CD14-positive monocyte (primary cell): ENCODE measurements around the gene ELMO1. TPM values are rescaled to one million over a fixed set of nuclear protein-coding genes. Genes with fewer than 3 reads are reported as not detected.

ENCODE experiments used
- DNase-seq, 3 donors: peaks; one replicate each; pipeline ENCODE4 v3.0.0-alpha.2; 2011 to 2022
- H2AFZ ChIP-seq: 2 replicates; pipeline ENCODE4 v1.6.0; 2012; ENCODE audit warnings: mild to moderate bottlenecking, low read depth, low read length, inconsistent platforms; ENCODE audit not compliant: insufficient read depth, poor library complexity, severe bottlenecking
- H3K27ac ChIP-seq, 2 donors: 1 replicate in 1 of 2; 2 replicates in 1 of 2; pipeline ENCODE4 v1.5.1; 2012 to 2013; ENCODE audit warnings: low read length in 2 of 2, control low read depth in 1 of 2, inconsistent platforms in 1 of 2, low read depth in 1 of 2, mild to moderate bottlenecking in 1 of 2
- H3K27me3 ChIP-seq, 2 donors: one replicate each; pipeline versions ENCODE4 v1.6.0 to v1.6.1; 2011 to 2013; ENCODE audit warnings: low read length in 2 of 2; ENCODE audit not compliant: control insufficient read depth in 2 of 2, insufficient read depth in 2 of 2
- H3K36me3 ChIP-seq, 2 donors: replicated peaks in 1 of 2; 1 replicate in 1 of 2; 2 replicates in 1 of 2; pipeline versions ENCODE4 v1.5.1 to v1.6.1; 2012 to 2013; ENCODE audit warnings: low read length in 2 of 2, control low read depth in 1 of 2, inconsistent platforms in 1 of 2, mild to moderate bottlenecking in 1 of 2; ENCODE audit not compliant: insufficient read depth in 2 of 2, control insufficient read depth in 1 of 2
- H3K4me1 ChIP-seq, 2 donors: 1 replicate in 1 of 2; 2 replicates in 1 of 2; pipeline versions ENCODE4 v1.5.1 to v1.6.1; 2012 to 2013; ENCODE audit warnings: low read length in 2 of 2, control low read depth in 1 of 2, inconsistent platforms in 1 of 2, mild to moderate bottlenecking in 1 of 2, moderate library complexity in 1 of 2; ENCODE audit not compliant: insufficient read depth in 2 of 2, control insufficient read depth in 1 of 2
- H3K4me2 ChIP-seq: replicated peaks from 2 replicates; pipeline ENCODE3; 2012; ENCODE audit warnings: low read length, moderate library complexity, mild to moderate bottlenecking; ENCODE audit not compliant: poor library complexity, severe bottlenecking; ENCODE audit errors: extremely low read depth
- H3K4me3 ChIP-seq, 3 experiments: fragments of 200-600 bp in 1 of 3; sonication (generic) in 1 of 3; replicated peaks in 1 of 3; 1 replicate in 2 of 3; 2 replicates in 1 of 3; pipeline ENCODE4 v1.5.1; 2011 to 2013; ENCODE audit warnings: low read length in 3 of 3, mild to moderate bottlenecking in 3 of 3, control low read depth in 2 of 3, low read depth in 2 of 3, inconsistent platforms in 1 of 3, moderate library complexity in 1 of 3
- H3K79me2 ChIP-seq: 2 replicates; pipeline ENCODE4 v1.6.0; 2012; ENCODE audit warnings: mild to moderate bottlenecking, control low read depth, inconsistent platforms, low read length, moderate library complexity; ENCODE audit not compliant: insufficient read depth
- H3K9ac ChIP-seq: 2 replicates; pipeline ENCODE4 v1.6.0; 2017; ENCODE audit warnings: low read length, mild to moderate bottlenecking; ENCODE audit not compliant: insufficient read depth, poor library complexity, severe bottlenecking
- H3K9me3 ChIP-seq, 2 donors: replicated peaks in 1 of 2; 1 replicate in 1 of 2; 2 replicates in 1 of 2; pipeline versions ENCODE4 v1.5.1 to v1.6.1; 2012 to 2013; ENCODE audit warnings: low read length in 2 of 2, control low read depth in 1 of 2; ENCODE audit not compliant: control insufficient read depth in 1 of 2, insufficient read depth in 1 of 2
- H4K20me1 ChIP-seq: 2 replicates; pipeline ENCODE4 v1.6.0; 2012; ENCODE audit warnings: mild to moderate bottlenecking, low read length, control low read depth, moderate library complexity; ENCODE audit not compliant: insufficient read depth
- H3K27ac Mint-ChIP-seq, 7 donors: one replicate each; pipeline ENCODE4 v1.8.0; 2020; ENCODE audit warnings: mild to moderate bottlenecking in 7 of 7, mixed read lengths in 7 of 7, moderate library complexity in 6 of 7, inconsistent platforms in 2 of 7
- H3K27me3 Mint-ChIP-seq, 3 donors: one replicate each; pipeline ENCODE4 v1.8.0; 2021 to 2022; ENCODE audit warnings: low read depth in 3 of 3, mild to moderate bottlenecking in 3 of 3, mixed read lengths in 3 of 3, moderate library complexity in 3 of 3, inconsistent platforms in 1 of 3
- H3K36me3 Mint-ChIP-seq, 2 donors: one replicate each; pipeline ENCODE4 v1.8.0; 2020; ENCODE audit warnings: mixed read lengths in 2 of 2, inconsistent platforms in 1 of 2, mild to moderate bottlenecking in 1 of 2
- H3K4me1 Mint-ChIP-seq: one replicate; pipeline ENCODE4 v1.8.0; 2020; ENCODE audit warnings: mild to moderate bottlenecking, mixed read lengths
- H3K4me3 Mint-ChIP-seq, 2 donors: one replicate each; pipeline ENCODE4 v1.8.0; 2020; ENCODE audit warnings: mild to moderate bottlenecking in 2 of 2, mixed read lengths in 2 of 2, moderate library complexity in 1 of 2
- H3K9me3 Mint-ChIP-seq, 7 donors: one replicate each; pipeline ENCODE4 v1.8.0; 2020 to 2022; ENCODE audit warnings: mixed read lengths in 7 of 7, mild to moderate bottlenecking in 6 of 7, moderate library complexity in 6 of 7, inconsistent platforms in 2 of 7
- whole genome bisulfite sequencing: methylation state at CpG from one replicate; pipeline ENCODE4 v1.1.5; 2013; ENCODE audit warnings: missing lambda C conversion rate; ENCODE audit not compliant: insufficient coverage; 5-methylcytosine and 5-hydroxymethylcytosine counted together
- intact Hi-C, 2 donors: fragments of 100-400 bp; cut with micrococcal nuclease; formaldehyde crosslinking; loops; one replicate each; pipeline versions ENCODE4 v1.15.0 to v1.15.1; 2023
- polyA plus RNA-seq, 3 donors: library from polyadenylated mRNA; depleted of rRNA in 1 of 3; unstranded in 2 of 3; stranded (reverse) in 1 of 3; fragments of 300-500 nt in 2 of 3; fragments of >200 nt in 1 of 3; fragmentation: Illumina TruSeq in 2 of 3; gene quantifications; 1 replicate in 2 of 3; 2 replicates in 1 of 3; pipeline ENCODE4 v1.2.3, GENCODE V29; 2012 to 2021
- TF ChIP-seq, protein P1 (sequence below): fragments of 200-600 bp; IDR thresholded peaks from one replicate; pipeline ENCODE4 v1.8.0; 2022; ENCODE audit warnings: antibody characterized with exemption, mild to moderate bottlenecking

The ELMO1 gene
- polyA plus RNA-seq, 3 donors, result 46.6 to 50.2 (median 46.7) TPM

GRCh38 chr7:37097276-37097675, 351.4 kb downstream of the ELMO1 start:
- TF ChIP-seq, protein P1, sequence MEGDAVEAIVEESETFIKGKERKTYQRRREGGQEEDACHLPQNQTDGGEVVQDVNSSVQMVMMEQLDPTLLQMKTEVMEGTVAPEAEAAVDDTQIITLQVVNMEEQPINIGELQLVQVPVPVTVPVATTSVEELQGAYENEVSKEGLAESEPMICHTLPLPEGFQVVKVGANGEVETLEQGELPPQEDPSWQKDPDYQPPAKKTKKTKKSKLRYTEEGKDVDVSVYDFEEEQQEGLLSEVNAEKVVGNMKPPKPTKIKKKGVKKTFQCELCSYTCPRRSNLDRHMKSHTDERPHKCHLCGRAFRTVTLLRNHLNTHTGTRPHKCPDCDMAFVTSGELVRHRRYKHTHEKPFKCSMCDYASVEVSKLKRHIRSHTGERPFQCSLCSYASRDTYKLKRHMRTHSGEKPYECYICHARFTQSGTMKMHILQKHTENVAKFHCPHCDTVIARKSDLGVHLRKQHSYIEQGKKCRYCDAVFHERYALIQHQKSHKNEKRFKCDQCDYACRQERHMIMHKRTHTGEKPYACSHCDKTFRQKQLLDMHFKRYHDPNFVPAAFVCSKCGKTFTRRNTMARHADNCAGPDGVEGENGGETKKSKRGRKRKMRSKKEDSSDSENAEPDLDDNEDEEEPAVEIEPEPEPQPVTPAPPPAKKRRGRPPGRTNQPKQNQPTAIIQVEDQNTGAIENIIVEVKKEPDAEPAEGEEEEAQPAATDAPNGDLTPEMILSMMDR, result peak; percentile 17
- Histone ChIP-seq H2AFZ (no peak overlapping the region), H3K4me3 (no peak overlapping the region), H3K27ac (no peak overlapping the region), H3K27me3 (no peaks in the 10 kb centered on the region), H3K79me2 (no peaks in the 10 kb centered on the region), H3K4me2 (no peak overlapping the region), H3K9me3 (no peaks in the 10 kb centered on the region), H4K20me1 (peaks cover 30% of the 10 kb centered on the region), H3K4me1 (peaks cover 12 to 19% of the 10 kb centered on the region in 2 donors), H3K9ac (no peak overlapping the region), H3K36me3 (peaks cover 23 to 34% of the 10 kb centered on the region in 2 donors)
- peaks cover 24% of the 10 kb centered on the region for H3K4me1 Mint-ChIP-seq
- no peaks in the 10 kb centered on the region for H3K27me3 Mint-ChIP-seq
- H3K4me3 Mint-ChIP-seq, result no peak overlapping the region
- H3K27ac Mint-ChIP-seq, result peak overlapping the region in 3 of 7 donors; percentile 2 to 76 (median 68)
- no peaks in the 10 kb centered on the region for H3K9me3 Mint-ChIP-seq
- peaks cover 38 to 43% of the 10 kb centered on the region in 2 donors for H3K36me3 Mint-ChIP-seq
- DNase-seq, result no peak
- intact Hi-C loops, result no loop called here
- WGBS, result no CpG with 5 or more reads among the region's 8 CpGs

DNA sequence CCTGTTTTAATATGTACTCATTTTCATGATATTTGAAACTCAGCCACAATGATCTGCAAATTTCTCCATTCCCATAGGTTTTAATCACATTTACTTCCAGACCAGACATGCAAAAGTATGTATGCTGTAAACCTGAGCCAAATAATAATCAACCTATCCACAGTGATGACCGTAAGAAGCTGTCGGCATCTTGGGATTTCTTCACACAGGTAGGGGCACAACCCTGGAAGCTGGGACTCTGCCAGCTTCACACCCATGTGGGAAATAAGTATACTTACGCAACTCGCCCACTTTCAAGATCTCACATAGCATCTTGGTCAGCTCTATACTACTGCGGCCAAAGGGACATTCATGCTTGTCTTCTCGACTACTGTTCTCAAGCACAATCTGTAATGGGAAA, 352.3 kb downstream of the ELMO1 start:
- intact Hi-C loops, result no loop called here
- Histone ChIP-seq H3K4me2 (no peak overlapping the region), H3K79me2 (peaks cover 4% of the 10 kb centered on the region), H3K4me3 (no peak overlapping the region), H3K27ac (no peak overlapping the region), H3K27me3 (no peaks in the 10 kb centered on the region), H3K9ac (no peak overlapping the region), H3K9me3 (no peaks in the 10 kb centered on the region), H4K20me1 (peaks cover 21% of the 10 kb centered on the region), H3K36me3 (peaks cover 23 to 34% of the 10 kb centered on the region in 2 donors), H2AFZ (no peak overlapping the region), H3K4me1 (peaks cover 18 to 26% of the 10 kb centered on the region in 2 donors)
- H3K27ac Mint-ChIP-seq, result peak overlapping the region in 1 of 7 donors; percentile 2
- 84% methylated on average over 2 of the region's 6 CpGs for WGBS
- DNase-seq, result no peak
- H3K4me3 Mint-ChIP-seq, result no peak overlapping the region
- H3K36me3 Mint-ChIP-seq, result peaks cover 41 to 47% of the 10 kb centered on the region in 2 donors
- peaks cover 0 to 3% (median 0%) of the 10 kb centered on the region in 7 donors for H3K9me3 Mint-ChIP-seq
- TF ChIP-seq, protein P1, result no peak
- H3K27me3 Mint-ChIP-seq, result no peaks in the 10 kb centered on the region
- peaks cover 26% of the 10 kb centered on the region for H3K4me1 Mint-ChIP-seq
